GM12892 (cell line): ENCODE results near the gene SH2B2.

ENCODE experiments used
- POLR2A ChIP-seq: IDR thresholded peaks from 2 replicates; pipeline ENCODE4 v1.6.1; 2011; ENCODE audit warnings: low read depth, low read length, control low read depth
- POLR2AphosphoS5 ChIP-seq: IDR thresholded peaks from 2 replicates; pipeline ENCODE4 v1.6.1; 2011; ENCODE audit warnings: low read depth, low read length, control low read depth
- TAF1 ChIP-seq: IDR thresholded peaks from 2 replicates; pipeline ENCODE4 v1.6.1; 2011; ENCODE audit warnings: low read depth, mild to moderate bottlenecking, control low read depth, low read length, borderline replicate concordance

GRCh38 chr7:102287111-102287980 lies 678 bp downstream of the SH2B2 start:
- no peak for TF ChIP-seq POLR2A
- TF ChIP-seq POLR2AphosphoS5 = no peak
- no peak for TF ChIP-seq TAF1
